HEK293 (cell line): ENCODE results near the gene ZNF444.
A peak's percentile ranks its signal among the peaks of the same experiment; 100 is the strongest.

Experiments
- BCL11B ChIP-seq: fragments of 450-650 bp; formaldehyde crosslinking; IDR thresholded peaks from 2 replicates; pipeline ENCODE4 v1.5.1; 2016; ENCODE audit warnings: low read depth, missing biosample characterization, missing genetic modification characterization
- GFI1B ChIP-seq: fragments of 450-650 bp; formaldehyde crosslinking; IDR thresholded peaks from 2 replicates; pipeline ENCODE4 v1.5.1; 2016; ENCODE audit warnings: missing biosample characterization, missing genetic modification characterization
- IKZF3 ChIP-seq: fragments of 450-650 bp; IDR thresholded peaks from 2 replicates; pipeline ENCODE4 v1.5.0; 2018; ENCODE audit warnings: missing biosample characterization, mild to moderate bottlenecking, missing genetic modification characterization, moderate library complexity
- KLF10 ChIP-seq: fragments of 450-650 bp; IDR thresholded peaks from 2 replicates; pipeline ENCODE4 v1.5.1; 2018; ENCODE audit warnings: missing biosample characterization, mild to moderate bottlenecking, missing genetic modification characterization
- KLF17 ChIP-seq: fragments of 450-650 bp; formaldehyde crosslinking; IDR thresholded peaks from 2 replicates; pipeline ENCODE4 v1.5.1; 2016; ENCODE audit warnings: missing biosample characterization, missing genetic modification characterization
- KLF7 ChIP-seq: fragments of 450-650 bp; formaldehyde crosslinking; IDR thresholded peaks from 2 replicates; pipeline ENCODE4 v1.5.1; 2016; ENCODE audit warnings: missing biosample characterization, missing genetic modification characterization, borderline replicate concordance
- KLF8 ChIP-seq: fragments of 450-650 bp; formaldehyde crosslinking; IDR thresholded peaks from 2 replicates; pipeline ENCODE4 v1.5.1; 2016; ENCODE audit warnings: missing biosample characterization, missing genetic modification characterization
- PRDM6 ChIP-seq: fragments of 450-650 bp; formaldehyde crosslinking; IDR thresholded peaks from 2 replicates; pipeline ENCODE4 v1.5.1; 2017; ENCODE audit warnings: missing biosample characterization, missing genetic modification characterization
- SALL2 ChIP-seq: fragments of 450-650 bp; formaldehyde crosslinking; IDR thresholded peaks from 2 replicates; pipeline ENCODE4 v1.5.0; 2017; ENCODE audit warnings: missing biosample characterization, mild to moderate bottlenecking, missing genetic modification characterization, borderline replicate concordance
- SCRT1 ChIP-seq: fragments of 450-650 bp; formaldehyde crosslinking; IDR thresholded peaks from 2 replicates; pipeline ENCODE4 v1.5.1; 2016; ENCODE audit warnings: missing biosample characterization, missing genetic modification characterization, borderline replicate concordance
- SP2 ChIP-seq: fragments of 450-650 bp; formaldehyde crosslinking; IDR thresholded peaks from 2 replicates; pipeline ENCODE4 v1.5.1; 2016; ENCODE audit warnings: missing biosample characterization, missing genetic modification characterization
- ZBTB10 ChIP-seq: fragments of 450-650 bp; formaldehyde crosslinking; IDR thresholded peaks from 2 replicates; pipeline ENCODE4 v1.5.1; 2016; ENCODE audit warnings: missing biosample characterization, missing genetic modification characterization
- ZBTB20 ChIP-seq: fragments of 450-650 bp; formaldehyde crosslinking; IDR thresholded peaks from 2 replicates; pipeline ENCODE4 v1.5.1; 2016; ENCODE audit warnings: missing biosample characterization, missing genetic modification characterization
- ZFP69B ChIP-seq: fragments of 450-650 bp; formaldehyde crosslinking; IDR thresholded peaks from 2 replicates; pipeline ENCODE4 v1.5.1; 2016; ENCODE audit warnings: missing biosample characterization, missing genetic modification characterization
- ZNF248 ChIP-seq: fragments of 450-650 bp; formaldehyde crosslinking; IDR thresholded peaks from 2 replicates; pipeline ENCODE4 v1.5.1; 2017; ENCODE audit warnings: missing biosample characterization, missing genetic modification characterization
- ZNF274 ChIP-seq, 2 experiments: fragments of 200-500 bp in 1 of 2; fragments of 450-650 bp in 1 of 2; sonication (Bioruptor generic) in 1 of 2; formaldehyde crosslinking in 1 of 2; IDR thresholded peaks; 2 replicates each; pipeline versions ENCODE4 v1.5.1 to v1.6.1; 2014 to 2016; ENCODE audit warnings: borderline replicate concordance in 1 of 2, inconsistent platforms in 1 of 2, low read length in 1 of 2, missing biosample characterization in 1 of 2, missing genetic modification characterization in 1 of 2
- ZNF292 ChIP-seq: fragments of 450-650 bp; formaldehyde crosslinking; IDR thresholded peaks from 2 replicates; pipeline ENCODE4 v1.5.1; 2016; ENCODE audit warnings: low read depth, missing biosample characterization, missing genetic modification characterization, borderline replicate concordance
- ZNF394 ChIP-seq: fragments of 450-650 bp; formaldehyde crosslinking; IDR thresholded peaks from 2 replicates; pipeline ENCODE4 v1.5.1; 2016; ENCODE audit warnings: missing biosample characterization, missing genetic modification characterization, mild to moderate bottlenecking, moderate library complexity, borderline replicate concordance
- ZNF48 ChIP-seq: fragments of 450-650 bp; formaldehyde crosslinking; IDR thresholded peaks from 2 replicates; pipeline ENCODE4 v1.5.1; 2016; ENCODE audit warnings: missing biosample characterization, missing genetic modification characterization
- ZNF513 ChIP-seq: fragments of 450-650 bp; IDR thresholded peaks from 2 replicates; pipeline ENCODE4 v1.5.1; 2018; ENCODE audit warnings: missing biosample characterization, missing genetic modification characterization
- ZNF518A ChIP-seq: fragments of 450-650 bp; formaldehyde crosslinking; conservative IDR thresholded peaks from 2 replicates; pipeline ENCODE4 v1.5.1; 2016; ENCODE audit warnings: low read depth, missing biosample characterization, missing genetic modification characterization
- ZNF585B ChIP-seq: fragments of 450-650 bp; formaldehyde crosslinking; IDR thresholded peaks from 2 replicates; pipeline ENCODE4 v1.5.1; 2016; ENCODE audit warnings: missing biosample characterization, missing genetic modification characterization
- ZNF626 ChIP-seq: fragments of 450-650 bp; sonication (Bioruptor Pico); formaldehyde crosslinking; IDR thresholded peaks from 2 replicates; pipeline ENCODE4 v1.5.1; 2018; ENCODE audit warnings: missing biosample characterization, missing genetic modification characterization, inconsistent platforms
- ZNF692 ChIP-seq: fragments of 450-650 bp; formaldehyde crosslinking; IDR thresholded peaks from 2 replicates; pipeline ENCODE4 v1.5.1; 2016; ENCODE audit warnings: missing biosample characterization, missing genetic modification characterization

The ZNF444 gene

GRCh38 chr19:56140583-56141416 lies at the start of gene ZNF444 (continued):
- TF ChIP-seq ZNF292 (tag by site-specific recombination) (no peak), ZNF48 (tag by site-specific recombination) (no peak), ZNF274 (IDR thresholded peaks at IDR 0.05; ENCODE audit: low read length) (no peak), ZNF274 (tag by site-specific recombination; IDR thresholded peaks at IDR 0.05; ENCODE audit: borderline replicate concordance) (no peak), SALL2 (tag by site-specific recombination) (no peak), PRDM6 (tag by site-specific recombination) (no peak), KLF17 (no peak), ZFP69B (tag by site-specific recombination) (0 out of 2 replicates have a peak, but pooled peaks have one; percentile 13), ZBTB10 (tag by site-specific recombination) (peak; percentile 72; the same call in 1 of the 2 replicates), KLF10 (tag by site-specific recombination) (no peak), IKZF3 (no peak), GFI1B (tag by site-specific recombination) (no peak), BCL11B (no peak), ZBTB20 (tag by site-specific recombination) (peak; percentile 95), SCRT1 (tag by site-specific recombination) (no peak), ZNF513 (tag by site-specific recombination) (peak; percentile 89), ZNF626 (tag by site-specific recombination) (no peak), ZNF585B (tag by site-specific recombination) (no peak), KLF8 (tag by site-specific recombination) (peak; percentile 90), SP2 (tag by site-specific recombination) (peak; percentile 91), KLF7 (tag by site-specific recombination) (no peak; the same call in 1 of the 2 replicates), ZNF692 (tag by site-specific recombination) (peak; percentile 48; the same call in 1 of the 2 replicates), ZNF248 (tag by site-specific recombination) (no peak), ZNF394 (tag by site-specific recombination) (no peak), ZNF518A (peak; percentile 55; the same call in 1 of the 2 replicates)
